Fibroblast of skin of right biceps (primary cell): ENCODE measurements around the gene AFF1.

Experiments used
- DNase-seq: peaks from one replicate; pipeline ENCODE4 v3.0.0-alpha.2; 2013

AFF1 gene

DNA sequence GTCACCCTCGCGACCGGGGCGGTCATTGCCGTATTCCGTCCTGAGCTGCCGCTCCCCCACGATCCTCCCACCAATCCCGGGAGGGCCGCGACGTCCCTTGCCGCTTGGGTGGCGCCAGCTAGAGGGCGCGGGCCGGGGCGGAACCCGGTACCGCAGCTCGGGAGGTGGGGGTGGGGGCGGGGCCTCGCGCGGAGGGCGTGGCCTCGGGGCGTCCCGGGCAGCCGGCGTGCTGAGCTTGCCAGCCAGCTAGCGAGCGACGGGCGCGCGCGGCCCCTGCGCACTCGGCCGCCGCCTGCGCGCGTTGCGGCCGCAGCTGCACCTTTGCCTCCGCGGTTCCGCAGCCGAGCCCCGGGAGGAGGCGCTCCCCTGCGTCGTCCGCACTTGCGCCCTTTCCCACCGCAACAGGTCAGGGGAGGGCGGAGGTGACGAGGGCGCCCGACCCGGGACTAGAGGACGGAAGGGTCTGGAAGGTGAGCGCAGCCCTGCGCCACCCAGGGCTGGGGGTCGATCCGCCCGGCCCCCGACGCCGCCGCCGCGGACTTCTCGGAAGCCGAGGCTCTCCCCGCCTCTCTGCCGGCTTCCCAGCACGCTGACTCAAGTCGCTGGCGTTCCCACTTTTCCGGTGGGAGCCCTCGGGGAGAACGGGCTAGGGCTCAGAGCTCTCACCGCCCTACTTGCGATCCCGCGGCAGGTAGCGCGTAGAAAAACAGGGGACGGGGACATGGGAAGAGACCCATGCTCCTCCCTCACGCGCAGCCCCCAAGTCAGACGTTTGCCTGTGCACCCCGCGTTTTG, at the start of gene AFF1:
Gene AFF1, plus strand, starts transcription at position 241 of the 795 bp plus-strand sequence. CDS start 13,523 bp downstream, outside the sequence.
- DNase-seq = peak; percentile 92

GRCh38 chr4:86890790-86891189, 44.0 kb upstream of the AFF1 start:
- DNase-seq = no peak

- peak; percentile 63 for DNase-seq
Observed at GRCh38 chr4:86891762-86892635, 42.8 kb upstream of the AFF1 start, which contains the start of gene C4orf36. Gene C4orf36, minus strand, starts transcription at chr4:86892422. Its CDS starts 902 bp downstream, at chr4:86891520.

DNA sequence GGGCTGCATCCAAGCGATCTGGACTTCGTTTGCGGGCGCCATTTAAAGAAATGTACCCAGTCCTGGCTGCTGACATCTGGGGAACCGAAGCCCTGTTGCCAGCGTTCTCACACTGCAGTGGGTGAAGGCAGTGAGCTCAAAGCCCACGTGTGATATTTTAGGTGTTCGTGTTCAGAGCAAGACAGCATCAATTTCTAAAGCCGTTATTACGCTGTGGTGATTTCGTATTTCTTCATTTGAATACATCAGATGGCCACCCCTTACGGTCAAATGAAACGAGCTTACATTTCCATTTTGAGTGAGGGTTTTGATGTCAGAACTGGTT, 42.2 kb upstream of the AFF1 start:
- DNase-seq = no peak

- DNase-seq = no peak
Observed at GRCh38 chr4:86893136-86893535, 41.7 kb upstream of the AFF1 start.

- peak; percentile 52 for DNase-seq
Observed at GRCh38 chr4:86894455-86894854, 40.4 kb upstream of the AFF1 start.

DNA sequence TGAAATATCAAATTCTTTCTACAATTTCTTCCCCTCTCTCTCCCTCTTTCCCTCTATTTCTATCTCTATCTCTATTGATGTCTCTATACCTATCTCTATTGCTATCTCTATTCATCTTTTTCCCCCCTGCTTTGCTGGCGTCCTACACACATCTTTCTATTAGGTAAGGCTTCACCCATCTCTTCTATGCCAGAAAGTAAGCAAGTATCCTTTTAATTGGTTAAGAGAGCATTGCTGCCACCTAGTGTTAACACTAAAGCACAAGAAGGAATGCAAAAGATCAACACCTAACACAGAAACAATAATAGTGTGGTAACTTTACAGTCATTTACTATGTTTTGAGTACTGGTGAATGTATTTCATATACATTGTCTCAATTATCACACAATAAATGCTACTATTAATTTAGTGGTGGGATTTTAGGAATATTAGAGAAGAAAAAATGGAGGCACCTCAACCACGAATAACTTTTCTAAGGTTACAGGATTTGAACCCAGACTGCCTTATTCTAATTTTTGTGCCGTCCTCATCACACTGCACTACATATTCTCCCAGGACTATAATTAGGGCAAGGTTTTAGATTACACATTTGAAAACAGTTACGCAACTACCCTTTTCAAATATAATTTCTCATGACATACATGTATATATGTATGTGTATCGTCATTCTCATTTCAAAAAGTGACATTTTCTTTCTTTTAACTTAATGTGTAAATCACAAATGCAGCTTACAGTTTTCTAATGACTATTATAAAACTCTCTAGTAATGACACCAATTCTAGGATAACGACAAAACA, 38.9 kb upstream of the AFF1 start:
- peak; percentile 74 for DNase-seq

GRCh38 chr4:86896596-86896995, 38.2 kb upstream of the AFF1 start:
- no peak for DNase-seq

GRCh38 chr4:86898562-86898961, 36.2 kb upstream of the AFF1 start:
- no peak for DNase-seq

DNA sequence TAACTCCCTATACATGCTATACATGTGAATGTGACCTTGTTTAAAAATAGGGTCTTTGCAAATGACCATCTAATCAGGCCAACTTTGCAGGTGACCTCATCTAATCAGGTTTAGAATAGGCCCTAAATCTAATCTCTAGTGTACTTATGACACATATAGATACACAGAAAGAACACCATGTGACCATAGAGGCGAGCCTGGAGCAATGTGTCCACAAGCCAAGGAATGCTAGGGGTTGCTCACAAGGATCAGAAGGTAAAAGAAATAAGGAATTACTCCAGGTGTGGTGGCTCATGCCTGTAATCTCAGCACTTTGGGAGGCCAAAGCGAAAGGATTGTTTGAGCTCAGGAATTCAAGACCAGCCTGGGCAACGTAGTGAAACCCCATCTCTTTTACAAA, 32.9 kb upstream of the AFF1 start:
- no peak for DNase-seq

DNA sequence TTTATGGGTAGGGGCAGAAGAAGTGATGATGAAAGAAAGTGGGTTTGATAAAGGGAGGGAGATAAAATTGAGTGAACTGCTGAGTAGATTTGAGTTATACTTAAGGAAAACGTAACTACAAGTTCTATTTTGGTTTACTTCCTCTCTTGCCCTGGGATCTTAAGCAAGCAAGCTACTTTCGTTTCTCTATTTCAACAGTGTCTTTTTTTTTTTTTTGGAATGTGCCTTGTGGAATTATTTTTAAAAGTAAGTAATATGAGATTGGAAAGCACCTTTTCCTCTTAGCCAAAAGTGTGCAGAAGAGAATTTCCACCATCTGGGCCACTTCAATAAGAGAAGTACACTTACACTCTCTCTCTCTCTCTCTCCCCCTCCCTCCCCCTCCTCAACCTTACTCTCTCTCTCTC, 26.6 kb upstream of the AFF1 start:
- DNase-seq = no peak

- DNase-seq = no peak
Observed at GRCh38 chr4:86909546-86910295, 25.1 kb upstream of the AFF1 start.

DNA sequence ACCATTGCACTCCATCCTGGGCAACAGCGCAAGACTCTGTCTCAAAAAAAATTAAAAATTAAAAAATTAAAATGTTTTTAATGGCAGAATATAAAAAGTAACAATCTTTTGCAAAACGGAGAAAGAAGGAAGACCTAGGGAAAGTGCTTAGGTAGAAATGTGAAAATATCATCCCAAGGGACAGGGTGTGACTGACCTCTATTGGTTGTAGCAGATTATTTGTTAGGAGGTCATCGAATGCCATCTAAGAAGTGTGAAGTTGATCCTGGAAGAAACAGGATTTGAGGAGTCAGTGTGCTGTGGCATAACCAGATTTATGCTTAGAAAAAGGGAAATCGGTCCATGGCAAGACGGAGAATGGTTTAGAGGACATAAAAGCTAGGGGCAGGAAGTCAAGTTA, 24.4 kb upstream of the AFF1 start:
- DNase-seq = no peak

DNA sequence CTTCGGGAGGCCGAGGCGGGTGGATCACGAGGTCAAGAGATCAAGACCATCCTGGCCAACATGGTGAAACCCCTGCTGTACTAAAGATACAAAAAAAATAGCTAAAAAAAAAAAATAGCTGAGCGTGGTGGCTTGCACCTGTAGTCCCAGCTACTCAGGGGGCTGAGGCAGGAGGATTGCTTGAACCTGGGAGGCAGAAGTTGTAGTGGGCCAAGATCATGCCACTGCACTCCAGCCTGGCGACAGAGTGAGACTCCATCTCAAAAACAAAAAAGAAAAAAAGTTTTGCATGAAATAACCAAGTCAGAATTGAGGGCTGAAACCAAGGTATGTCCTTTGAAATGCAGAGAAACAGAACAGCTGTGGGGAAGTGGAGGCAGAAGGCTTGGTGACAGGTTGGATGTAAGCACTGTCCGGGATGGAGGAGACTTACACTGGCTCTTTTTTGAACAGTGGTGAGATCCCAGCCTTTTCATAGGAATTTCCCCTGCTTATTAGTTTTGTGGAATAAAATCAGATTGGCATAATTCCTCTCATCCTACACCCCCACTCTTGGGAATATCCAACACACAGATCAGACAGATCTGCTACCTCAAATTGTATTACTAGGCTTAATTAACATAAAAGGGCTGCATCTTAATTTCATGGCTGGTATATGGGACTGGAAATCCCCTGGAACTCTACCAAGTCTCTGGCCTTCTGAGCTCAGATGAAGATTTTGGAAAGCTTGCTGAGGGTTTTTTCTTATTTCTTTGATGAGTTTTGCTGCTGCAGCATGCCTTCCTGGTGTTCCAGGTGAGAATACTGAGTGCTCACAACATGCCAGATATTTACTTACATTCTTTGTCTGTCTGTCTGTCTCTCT, 23.8 kb upstream of the AFF1 start:
- DNase-seq = no peak

DNA sequence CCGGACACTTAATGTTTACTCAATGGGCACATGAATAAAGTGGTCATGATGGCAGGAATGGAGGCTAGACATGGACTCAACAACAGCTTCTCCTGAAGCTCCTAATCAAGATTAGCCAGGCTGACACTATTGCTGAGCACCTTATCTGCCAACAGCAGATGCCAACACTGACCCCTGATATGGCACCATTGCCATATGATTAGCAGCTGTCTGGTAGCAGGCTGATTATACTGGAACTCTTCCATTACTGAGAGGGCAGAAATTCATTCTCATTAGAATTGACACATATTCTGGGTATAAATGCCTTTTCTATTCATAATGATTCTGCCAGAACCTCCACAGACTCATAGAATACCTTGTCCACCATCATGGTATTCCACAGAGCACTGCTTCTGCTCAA, 18.4 kb upstream of the AFF1 start:
- DNase-seq = no peak

DNA sequence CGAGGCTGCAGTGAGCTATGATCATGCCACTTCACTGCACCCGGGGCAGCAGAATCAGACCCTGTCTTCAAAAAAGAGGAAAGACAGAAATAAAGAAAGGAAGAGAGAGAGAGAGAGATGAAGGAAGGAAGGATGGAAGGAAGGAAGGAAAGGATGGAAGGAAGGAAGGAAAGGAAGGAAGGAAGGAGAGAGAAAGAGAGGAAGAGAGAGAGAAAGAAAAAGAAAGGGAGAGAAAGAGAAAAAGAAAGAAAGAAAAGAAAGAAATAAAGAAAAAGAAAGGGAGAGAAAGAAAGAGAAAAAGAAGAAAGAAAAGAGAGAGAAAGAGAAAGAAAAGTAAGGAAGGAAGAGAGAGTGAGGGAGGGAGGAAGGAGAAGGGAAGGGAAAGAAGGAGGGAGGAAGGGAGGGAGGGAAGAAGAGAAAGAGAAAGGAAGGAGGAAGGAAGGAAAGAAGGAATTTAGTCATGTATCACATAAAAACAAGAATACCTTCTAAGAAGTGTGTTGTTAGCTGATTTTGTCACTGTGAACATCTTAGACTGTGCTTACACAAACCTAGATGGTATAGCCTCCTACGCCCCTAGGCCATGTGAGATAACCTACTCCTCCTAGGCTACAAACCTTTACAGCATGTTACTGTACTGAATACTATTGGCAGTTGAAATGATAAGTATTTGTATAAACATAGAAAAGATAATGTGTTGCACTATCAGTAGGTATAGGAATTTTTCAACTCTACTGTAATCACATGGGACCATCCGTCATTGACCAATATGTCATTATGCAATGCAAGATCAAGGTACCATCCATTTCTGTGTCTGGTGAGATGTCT, 17.4 kb upstream of the AFF1 start:
- no peak for DNase-seq

- peak; percentile 76 for DNase-seq
Observed at GRCh38 chr4:86918539-86919072, 16.2 kb upstream of the AFF1 start.

DNA sequence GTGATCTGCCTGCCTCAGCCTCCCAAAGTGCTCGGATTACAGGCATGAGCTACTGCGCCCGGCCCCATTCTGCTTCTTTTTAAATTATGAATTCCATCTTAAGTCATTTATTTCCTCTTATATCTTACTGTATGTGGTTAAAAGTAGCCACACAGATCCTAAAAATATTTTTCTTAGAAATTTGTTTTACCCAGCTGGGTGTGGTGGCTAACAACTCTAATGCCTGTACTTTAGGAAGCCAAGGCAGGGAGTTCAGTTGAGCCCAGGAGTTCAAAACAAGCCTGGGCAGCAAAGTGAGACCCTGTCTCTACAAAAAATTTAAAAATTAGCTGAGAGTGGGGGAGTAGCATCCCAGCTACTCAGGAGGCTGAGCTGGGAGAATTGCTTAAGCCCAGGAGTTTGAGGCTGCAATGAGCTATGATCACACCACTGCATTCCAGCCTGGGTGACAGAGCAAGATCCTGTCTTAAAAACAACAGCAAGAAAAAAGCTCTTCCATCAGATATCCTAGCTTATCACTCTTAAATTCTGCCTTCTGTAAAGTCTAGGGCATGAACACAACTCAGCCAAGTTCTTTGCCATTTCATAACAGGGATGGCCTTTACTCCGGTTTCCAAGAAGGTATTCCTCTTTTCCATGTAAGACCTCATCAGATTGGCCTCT, 15.1 kb upstream of the AFF1 start:
- DNase-seq = no peak

DNA sequence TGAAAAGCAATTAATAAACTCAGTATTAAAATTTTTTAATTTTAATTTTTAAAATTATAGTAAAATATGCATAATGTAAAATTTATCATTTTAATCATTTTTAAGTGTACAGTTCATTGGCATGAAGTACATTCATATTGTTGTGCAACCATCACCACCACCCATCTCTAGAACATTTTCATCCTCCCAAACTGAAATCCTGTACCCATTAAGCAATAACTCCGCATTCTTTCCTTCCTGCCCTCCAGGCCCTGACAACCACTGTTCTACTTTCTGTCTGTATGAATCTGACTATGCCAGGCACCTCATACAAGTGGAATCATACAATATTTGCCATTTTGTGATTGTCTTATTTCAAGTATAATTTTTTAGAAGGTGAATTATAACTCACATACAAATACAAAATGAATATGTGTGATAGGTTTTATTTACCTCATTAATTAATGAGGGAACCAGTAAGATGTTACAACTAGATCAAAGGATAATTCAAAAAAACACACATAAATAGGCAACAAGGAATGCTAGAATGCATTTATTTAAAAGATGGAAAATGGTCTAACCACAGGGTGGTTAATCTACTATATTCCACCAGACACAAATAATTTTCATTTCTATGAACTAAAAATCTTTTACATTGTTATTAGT, 13.1 kb upstream of the AFF1 start:
- DNase-seq = no peak
